H1 (cell line): ENCODE measurements around the gene APOBEC3C. TPM values are rescaled to one million over a fixed set of nuclear protein-coding genes. Genes with fewer than 3 reads are reported as not detected.
"Not testable (repeated sequence)": the region's sequence is repeated elsewhere in the genome, so short reads cannot be mapped to it uniquely, and the experiment has no call there.

Experiments
- CTCF ChIA-PET: fragments of 300-600 bp; sonication (Branson Sonifier 250); formaldehyde crosslinking; loops from one replicate; lab custom pipeline; 2021; ENCODE audit not compliant: partially characterized antibody; lab: Charles Lee
- POLR2A ChIA-PET: fragments of 300-600 bp; sonication (Branson Sonifier 250); formaldehyde crosslinking; loops from one replicate; lab custom pipeline; 2021; ENCODE audit warnings: inconsistent platforms; ENCODE audit not compliant: partially characterized antibody; lab: Charles Lee
- DNase-seq, 2 experiments: peaks; one replicate each; pipeline versions ENCODE4 v3.0.0 to v3.0.0-alpha.2; 2010 to 2022; ENCODE audit warnings: low spot score in 2 of 2, low read depth in 1 of 2, mixed read lengths in 1 of 2
- FAIRE-seq: peaks from 2 replicates; lab custom pipeline; 2011; peaks lifted over from hg19 to GRCh38; lab: Jason Lieb, UNC
- H2AFZ ChIP-seq: 2 replicates; pipeline ENCODE4 v1.8.1; 2012; ENCODE audit warnings: low read length, inconsistent platforms
- H2AK5ac ChIP-seq: 2 replicates; pipeline ENCODE4 v1.6.1; 2013; ENCODE audit warnings: low read depth, low read length
- H2BK120ac ChIP-seq: replicated peaks from 2 replicates; pipeline ENCODE3; 2013; ENCODE audit warnings: low read depth, low read length, inconsistent platforms
- H2BK12ac ChIP-seq: 2 replicates; pipeline ENCODE4 v1.6.1; 2013; ENCODE audit warnings: low read depth, low read length
- H2BK15ac ChIP-seq: 2 replicates; pipeline ENCODE4 v1.6.1; 2013; ENCODE audit warnings: low read length
- H2BK20ac ChIP-seq: 2 replicates; pipeline ENCODE4 v1.6.1; 2013; ENCODE audit warnings: low read length
- H2BK5ac ChIP-seq: 2 replicates; pipeline ENCODE4 v1.6.1; 2013; ENCODE audit warnings: low read depth, low read length
- H3K14ac ChIP-seq: 2 replicates; pipeline ENCODE4 v1.6.1; 2013; ENCODE audit warnings: inconsistent platforms; ENCODE audit not compliant: insufficient read length
- H3K18ac ChIP-seq: 2 replicates; pipeline ENCODE4 v1.6.1; 2013; ENCODE audit warnings: low read length; ENCODE audit errors: extremely low read depth
- H3K23ac ChIP-seq: 2 replicates; pipeline ENCODE4 v1.6.1; 2013; ENCODE audit warnings: inconsistent platforms; ENCODE audit not compliant: insufficient read length
- H3K23me2 ChIP-seq: 2 replicates; pipeline ENCODE4 v1.6.1; 2013; ENCODE audit warnings: low read depth, low read length
- H3K27ac ChIP-seq: 2 replicates; pipeline ENCODE4 v1.6.1; 2011; ENCODE audit warnings: low read depth, low read length, inconsistent platforms
- H3K27me3 ChIP-seq, 4 experiments: replicated peaks in 1 of 4; 1 replicate in 1 of 4; 2 replicates in 3 of 4; pipeline versions ENCODE4 v1.6.1 to v1.8.1; 2011 to 2013; ENCODE audit warnings: low read length in 3 of 4, mild to moderate bottlenecking in 3 of 4, inconsistent platforms in 2 of 4, mixed read lengths in 2 of 4, moderate library complexity in 1 of 4; ENCODE audit not compliant: control insufficient read depth in 3 of 4, insufficient read depth in 3 of 4; ENCODE audit errors: extremely low read depth in 1 of 4
- H3K36me3 ChIP-seq, 4 experiments: 2 replicates each; pipeline versions ENCODE4 v1.6.1 to v1.8.1; 2011 to 2013; ENCODE audit warnings: mild to moderate bottlenecking in 4 of 4, low read length in 3 of 4, moderate library complexity in 2 of 4, control low read depth in 1 of 4, inconsistent platforms in 1 of 4; ENCODE audit not compliant: insufficient read depth in 4 of 4, control insufficient read depth in 2 of 4
- H3K4ac ChIP-seq: replicated peaks from 2 replicates; pipeline ENCODE3; 2013; ENCODE audit warnings: low read length, low read depth, mixed read lengths, inconsistent platforms; ENCODE audit not compliant: insufficient read length
- H3K4me1 ChIP-seq, 4 experiments: replicated peaks in 1 of 4; 1 replicate in 1 of 4; 2 replicates in 3 of 4; pipeline versions ENCODE4 v1.6.1 to v1.8.1; 2011 to 2013; ENCODE audit warnings: low read length in 3 of 4, inconsistent platforms in 2 of 4, mixed read lengths in 1 of 4; ENCODE audit not compliant: insufficient read depth in 4 of 4, control insufficient read depth in 3 of 4
- H3K4me2 ChIP-seq, 2 experiments: 2 replicates each; pipeline versions ENCODE4 v1.6.1 to v1.8.1; 2011 to 2013; ENCODE audit warnings: low read depth in 2 of 2, low read length in 2 of 2, control low read depth in 1 of 2, inconsistent platforms in 1 of 2, mild to moderate bottlenecking in 1 of 2; ENCODE audit not compliant: insufficient read depth in 1 of 2
- H3K4me3 ChIP-seq, 4 experiments: fragments of 200-600, 300-600 bp in 1 of 4; sonication (generic), shearing (Covaris generic), sonication (Bioruptor Twin) in 1 of 4; 2 replicates each; pipeline versions ENCODE4 v1.5.1 to v1.8.1; 2011 to 2016; ENCODE audit warnings: low read length in 4 of 4, low read depth in 3 of 4, control low read depth in 2 of 4, inconsistent platforms in 2 of 4, mild to moderate bottlenecking in 2 of 4, mixed read lengths in 1 of 4, moderate library complexity in 1 of 4; ENCODE audit not compliant: insufficient read depth in 2 of 4; ENCODE audit errors: extremely low read depth in 1 of 4
- H3K56ac ChIP-seq: replicated peaks from 2 replicates; pipeline ENCODE3; 2013; ENCODE audit warnings: low read depth, mild to moderate bottlenecking, mixed read lengths, low read length, inconsistent platforms; ENCODE audit not compliant: insufficient read length
- H3K79me1 ChIP-seq: 2 replicates; pipeline ENCODE4 v1.6.1; 2013; ENCODE audit warnings: low read depth, low read length, control low read depth
- H3K79me2 ChIP-seq, 2 experiments: 2 replicates each; pipeline versions ENCODE4 v1.6.1 to v1.8.1; 2012 to 2013; ENCODE audit warnings: low read length in 2 of 2, mild to moderate bottlenecking in 2 of 2, inconsistent platforms in 1 of 2; ENCODE audit not compliant: insufficient read depth in 2 of 2, control insufficient read depth in 1 of 2
- H3K9ac ChIP-seq, 4 experiments: replicated peaks in 1 of 4; 1 replicate in 1 of 4; 2 replicates in 3 of 4; pipeline versions ENCODE4 v1.6.1 to v1.8.1; 2011 to 2013; ENCODE audit warnings: low read depth in 3 of 4, low read length in 3 of 4, control low read depth in 2 of 4, mild to moderate bottlenecking in 2 of 4, moderate library complexity in 2 of 4, inconsistent platforms in 1 of 4; ENCODE audit errors: extremely low read depth in 1 of 4
- H3K9me3 ChIP-seq, 2 experiments: 2 replicates each; pipeline versions ENCODE4 v1.6.1 to v1.8.1; 2012 to 2013; ENCODE audit warnings: mild to moderate bottlenecking in 2 of 2, moderate library complexity in 2 of 2, control low read depth in 1 of 2, inconsistent platforms in 1 of 2, low read depth in 1 of 2, low read length in 1 of 2, mixed read lengths in 1 of 2; ENCODE audit not compliant: insufficient read depth in 2 of 2
- H4K20me1 ChIP-seq, 2 experiments: replicated peaks in 1 of 2; 2 replicates each; pipeline versions ENCODE3 to v1.8.1; 2011 to 2013; ENCODE audit warnings: inconsistent platforms in 2 of 2, low read length in 2 of 2, mild to moderate bottlenecking in 1 of 2; ENCODE audit not compliant: insufficient read depth in 2 of 2, control insufficient read depth in 1 of 2
- H4K5ac ChIP-seq: 2 replicates; pipeline ENCODE4 v1.6.1; 2013; ENCODE audit warnings: low read length, low read depth, mixed read lengths, inconsistent platforms; ENCODE audit not compliant: insufficient read length
- H4K8ac ChIP-seq: 2 replicates; pipeline ENCODE4 v1.8.0; 2013; ENCODE audit warnings: mild to moderate bottlenecking, moderate library complexity, low read length, inconsistent platforms; ENCODE audit not compliant: insufficient read depth; ENCODE audit errors: extremely low read depth
- H4K91ac ChIP-seq: replicated peaks from 2 replicates; pipeline ENCODE3; 2013; ENCODE audit warnings: low read length, mixed read lengths, inconsistent platforms; ENCODE audit not compliant: insufficient read length
- WGBS, 2 experiments: shearing (Covaris generic) in 1 of 2; methylation state at CpG; one replicate each; pipeline versions ENCODE4 v1.1.6 to v1.1.7; 2013 to 2015; ENCODE audit warnings: low lambda C conversion rate in 2 of 2, mixed read lengths in 2 of 2, inconsistent platforms in 1 of 2, low coverage in 1 of 2, missing lambda C conversion rate in 1 of 2; ENCODE audit not compliant: insufficient replicate concordance in 2 of 2, insufficient coverage in 1 of 2, insufficient read length in 1 of 2; ENCODE audit errors: extremely low coverage in 1 of 2, missing lambda C conversion rate in 1 of 2; 5-methylcytosine and 5-hydroxymethylcytosine counted together
- polyA plus RNA-seq, 7 experiments: library from polyadenylated mRNA; depleted of rRNA in 3 of 7; stranded (reverse) in 5 of 7; unstranded in 2 of 7; fragments of >200 nt in 5 of 7; fragments of 200-250 nt in 2 of 7; gene quantifications; 1 replicate in 5 of 7; 2 replicates in 1 of 7; 4 replicates in 1 of 7; pipeline versions ENCODE4 v1.2.1 to v1.2.3, GENCODE V29; 2011 to 2013; ENCODE audit warnings: missing spikeins in 2 of 7, mixed read lengths in 2 of 7
- total RNA-seq: library from RNA; stranded (reverse); fragmentation: NEBNext Ultra II Directional; extraction: Animal tissue kit (Norgen Biotek cat#: 25700); gene quantifications from 2 replicates; pipeline ENCODE4 v1.2.1, GENCODE V29; 2021

APOBEC3C gene
- total and polyA plus RNA-seq, 2 of the 8 experiments (the other 6 are each of a cell fraction or from before 2014, with no cell fraction given): 20.3 to 23.3 TPM

DNA sequence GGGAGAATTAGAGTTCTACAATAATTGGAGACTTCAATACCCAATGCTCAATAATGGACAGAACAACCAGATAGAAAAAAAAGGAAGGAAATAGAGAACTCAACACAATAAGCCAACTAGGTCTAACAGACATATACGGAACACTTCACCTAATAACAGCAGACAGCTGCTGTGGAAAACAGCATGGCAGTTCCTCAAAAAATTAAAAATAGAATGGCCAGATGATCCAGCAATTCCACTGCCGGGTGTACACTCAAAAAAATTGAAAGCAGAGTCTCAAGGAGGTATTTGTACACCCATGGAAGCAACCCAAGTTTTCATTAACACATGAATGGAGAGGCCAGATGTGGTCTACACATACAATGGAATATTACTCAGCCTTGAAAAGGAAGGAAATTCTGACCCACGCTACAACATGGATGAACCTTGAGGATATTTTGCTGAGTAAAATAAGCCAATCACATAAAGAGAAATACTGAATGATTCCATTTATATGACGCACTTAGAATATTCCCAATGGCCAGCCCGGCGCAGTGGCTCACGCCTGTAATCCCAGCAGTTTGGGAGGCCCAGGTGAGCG, 5.7 kb upstream of the APOBEC3C start:
- H3K9ac ChIP-seq, H3K9me3 ChIP-seq, H4K91ac ChIP-seq, H3K56ac ChIP-seq, H2BK12ac ChIP-seq, H3K23ac ChIP-seq, H3K18ac ChIP-seq, H3K4me3 ChIP-seq, POLR2A ChIA-PET, H3K23me2 ChIP-seq, H3K79me1 ChIP-seq, H4K5ac ChIP-seq, DNase-seq, H4K20me1 ChIP-seq, H4K8ac ChIP-seq, H3K36me3 ChIP-seq, H2BK15ac ChIP-seq, H2BK5ac ChIP-seq, H3K27me3 ChIP-seq, H2BK20ac ChIP-seq, H3K4me1 ChIP-seq, H2BK120ac ChIP-seq, H3K79me2 ChIP-seq, FAIRE-seq, H2AFZ ChIP-seq, H3K4ac ChIP-seq, H3K27ac ChIP-seq, H3K4me2 ChIP-seq, H3K14ac ChIP-seq, H2AK5ac ChIP-seq: not testable (repeated sequence)
- WGBS, 2 experiments: 94% methylated on average over 8 of the region's 8 CpGs; no CpG with 5 or more reads in 1 of the 2 experiments
- CTCF ChIA-PET: interaction anchor here (0.6 to 2.1 kb wide), 6 partner anchors 76 to 138 kb away, joined by 3 to 6 read pairs (median 4); no protein-coding TSS in a partner anchor
